H9 (cell line): Measurements from ENCODE around the gene CACNB2. TPM values are rescaled to one million over a fixed set of nuclear protein-coding genes. Genes with fewer than 3 reads are reported as not detected.

ENCODE experiments used
- DNase-seq: peaks from one replicate; pipeline ENCODE4 v3.0.0-alpha.2; 2017
- H2AFZ ChIP-seq: one replicate; pipeline ENCODE4 v1.6.1; 2013; ENCODE audit warnings: mild to moderate bottlenecking, low read length, control low read depth, moderate library complexity
- H2AK5ac ChIP-seq: 2 replicates; pipeline ENCODE4 v1.6.1; 2013; ENCODE audit warnings: low read length, control low read depth, mixed read lengths; ENCODE audit not compliant: insufficient read length
- H2BK120ac ChIP-seq: one replicate; pipeline ENCODE4 v1.6.1; 2013; ENCODE audit warnings: low read depth, mild to moderate bottlenecking, low read length, control low read depth, inconsistent platforms; ENCODE audit not compliant: poor library complexity, severe bottlenecking
- H2BK12ac ChIP-seq: 2 replicates; pipeline ENCODE4 v1.6.1; 2013; ENCODE audit warnings: low read length, control low read depth, mixed read lengths, low read depth; ENCODE audit not compliant: insufficient read length
- H2BK15ac ChIP-seq: 2 replicates; pipeline ENCODE4 v1.6.1; 2013; ENCODE audit warnings: low read depth, low read length, control low read depth
- H2BK20ac ChIP-seq: one replicate; pipeline ENCODE4 v1.6.1; 2013; ENCODE audit warnings: low read depth, mild to moderate bottlenecking, low read length, control low read depth, inconsistent platforms; ENCODE audit not compliant: poor library complexity, severe bottlenecking
- H2BK5ac ChIP-seq: 2 replicates; pipeline ENCODE4 v1.6.1; 2013; ENCODE audit warnings: low read length, control low read depth, mixed read lengths; ENCODE audit not compliant: insufficient read length
- H3K14ac ChIP-seq: 2 replicates; pipeline ENCODE4 v1.6.1; 2013; ENCODE audit warnings: low read length, control low read depth; ENCODE audit not compliant: insufficient read depth
- H3K18ac ChIP-seq: 2 replicates; pipeline ENCODE4 v1.6.1; 2013; ENCODE audit warnings: low read depth, mild to moderate bottlenecking, mixed read lengths, low read length, control low read depth; ENCODE audit not compliant: insufficient read length
- H3K23ac ChIP-seq: 2 replicates; pipeline ENCODE4 v1.6.1; 2013; ENCODE audit warnings: low read length, control low read depth, mixed read lengths, low read depth; ENCODE audit not compliant: insufficient read length
- H3K23me2 ChIP-seq: 2 replicates; pipeline ENCODE4 v1.6.1; 2013; ENCODE audit warnings: low read depth, mild to moderate bottlenecking, mixed read lengths, low read length, control low read depth; ENCODE audit not compliant: insufficient read length, poor library complexity, severe bottlenecking
- H3K27ac ChIP-seq: 2 replicates; pipeline ENCODE4 v1.5.1; 2013; ENCODE audit warnings: low read length, control low read depth, mixed read lengths, low read depth; ENCODE audit not compliant: insufficient read length
- H3K27me3 ChIP-seq: 2 replicates; pipeline ENCODE4 v1.6.1; 2013; ENCODE audit warnings: low read length, control low read depth, inconsistent platforms; ENCODE audit not compliant: insufficient read depth
- H3K4ac ChIP-seq: 2 replicates; pipeline ENCODE4 v1.6.1; 2013; ENCODE audit warnings: low read depth, mild to moderate bottlenecking, control low read depth, inconsistent platforms, low read length, moderate library complexity
- H3K4me1 ChIP-seq: 2 replicates; pipeline ENCODE4 v1.6.1; 2013; ENCODE audit warnings: low read length, control low read depth, inconsistent platforms; ENCODE audit not compliant: insufficient read depth
- H3K4me2 ChIP-seq: 2 replicates; pipeline ENCODE4 v1.6.1; 2013; ENCODE audit warnings: low read length, control low read depth, mixed read lengths; ENCODE audit not compliant: insufficient read length, insufficient read depth
- H3K56ac ChIP-seq: 2 replicates; pipeline ENCODE4 v1.6.1; 2013; ENCODE audit warnings: low read depth, mild to moderate bottlenecking, mixed read lengths, low read length, control low read depth; ENCODE audit not compliant: insufficient read length
- H3K79me1 ChIP-seq: 2 replicates; pipeline ENCODE4 v1.6.1; 2013; ENCODE audit warnings: low read depth, mild to moderate bottlenecking, moderate library complexity, low read length, control low read depth, inconsistent platforms; ENCODE audit not compliant: insufficient read depth, poor library complexity, severe bottlenecking
- H3K79me2 ChIP-seq: 2 replicates; pipeline ENCODE4 v1.6.1; 2013; ENCODE audit warnings: low read length, control low read depth, inconsistent platforms; ENCODE audit not compliant: insufficient read depth
- H3K9ac ChIP-seq: 2 replicates; pipeline ENCODE4 v1.6.1; 2013; ENCODE audit warnings: low read length, control low read depth, mixed read lengths; ENCODE audit not compliant: insufficient read length; ENCODE audit errors: extremely low read depth
- H3K9me3 ChIP-seq: one replicate; pipeline ENCODE4 v1.6.1; 2013; ENCODE audit warnings: low read depth, low read length, inconsistent platforms; ENCODE audit not compliant: control insufficient read depth
- H3T11ph ChIP-seq: one replicate; pipeline ENCODE4 v1.6.1; 2013; ENCODE audit warnings: mild to moderate bottlenecking, low read length, control low read depth, inconsistent platforms
- H4K20me1 ChIP-seq: one replicate; pipeline ENCODE4 v1.6.1; 2013; ENCODE audit not compliant: control insufficient read depth, insufficient read length, insufficient read depth
- H4K5ac ChIP-seq: 2 replicates; pipeline ENCODE4 v1.6.1; 2013; ENCODE audit warnings: low read depth, mild to moderate bottlenecking, mixed read lengths, low read length, control low read depth; ENCODE audit not compliant: insufficient read length
- H4K8ac ChIP-seq: replicated peaks from 2 replicates; pipeline ENCODE4 v1.6.1; 2013; ENCODE audit warnings: low read length, control low read depth, mixed read lengths, low read depth; ENCODE audit not compliant: insufficient read length
- H4K91ac ChIP-seq: 2 replicates; pipeline ENCODE4 v1.6.1; 2013; ENCODE audit warnings: low read depth, mild to moderate bottlenecking, moderate library complexity, mixed read lengths, low read length, control low read depth; ENCODE audit not compliant: insufficient read length
- H3K27ac Mint-ChIP-seq, 3 experiments: 2 replicates in 2 of 3; 3 replicates in 1 of 3; pipeline ENCODE4 v1.8.0; 2020 to 2021; ENCODE audit warnings: mixed read lengths in 3 of 3, mild to moderate bottlenecking in 1 of 3, moderate library complexity in 1 of 3
- H3K27me3 Mint-ChIP-seq: 2 replicates; pipeline ENCODE4 v1.8.0; 2021; ENCODE audit warnings: low read depth, mild to moderate bottlenecking, moderate library complexity, mixed read lengths
- H3K36me3 Mint-ChIP-seq, 3 experiments: 2 replicates in 2 of 3; 3 replicates in 1 of 3; pipeline ENCODE4 v1.8.0; 2020 to 2021; ENCODE audit warnings: low read depth in 3 of 3, mixed read lengths in 3 of 3; ENCODE audit not compliant: insufficient read depth in 1 of 3
- H3K4me1 Mint-ChIP-seq, 2 experiments: 2 replicates each; pipeline ENCODE4 v1.8.0; 2020; ENCODE audit warnings: mixed read lengths in 2 of 2
- H3K4me3 Mint-ChIP-seq, 2 experiments: 2 replicates in 1 of 2; 3 replicates in 1 of 2; pipeline ENCODE4 v1.8.0; 2020 to 2021; ENCODE audit warnings: mild to moderate bottlenecking in 2 of 2, mixed read lengths in 2 of 2, moderate library complexity in 1 of 2
- H3K9me3 Mint-ChIP-seq, 2 experiments: 2 replicates in 1 of 2; 3 replicates in 1 of 2; pipeline ENCODE4 v1.8.0; 2020; ENCODE audit warnings: mild to moderate bottlenecking in 2 of 2, mixed read lengths in 2 of 2, moderate library complexity in 1 of 2
- WGBS: extraction: QIAGEN DNeasy Blood & Tissue Kit; methylation state at CpG from one replicate; pipeline ENCODE4 v1.1.7; 2013; ENCODE audit warnings: missing lambda C conversion rate, low lambda C conversion rate, mixed read lengths; ENCODE audit not compliant: insufficient read length; ENCODE audit errors: extremely low coverage; 5-methylcytosine and 5-hydroxymethylcytosine counted together
- total RNA-seq: library from RNA; stranded (reverse); gene quantifications from 2 replicates; pipeline ENCODE4 v1.2.1, GENCODE V29; 2021
- TF ChIP-seq, protein P1 (sequence below): fragments of 200-600 bp; sonication (generic); conservative IDR thresholded peaks from 3 replicates; pipeline ENCODE4 v1.8.0; 2021; ENCODE audit warnings: antibody characterized with exemption, mild to moderate bottlenecking

The CACNB2 gene
- total RNA-seq, 1 experiment from 2014 or later, result 2.6 TPM

DNA sequence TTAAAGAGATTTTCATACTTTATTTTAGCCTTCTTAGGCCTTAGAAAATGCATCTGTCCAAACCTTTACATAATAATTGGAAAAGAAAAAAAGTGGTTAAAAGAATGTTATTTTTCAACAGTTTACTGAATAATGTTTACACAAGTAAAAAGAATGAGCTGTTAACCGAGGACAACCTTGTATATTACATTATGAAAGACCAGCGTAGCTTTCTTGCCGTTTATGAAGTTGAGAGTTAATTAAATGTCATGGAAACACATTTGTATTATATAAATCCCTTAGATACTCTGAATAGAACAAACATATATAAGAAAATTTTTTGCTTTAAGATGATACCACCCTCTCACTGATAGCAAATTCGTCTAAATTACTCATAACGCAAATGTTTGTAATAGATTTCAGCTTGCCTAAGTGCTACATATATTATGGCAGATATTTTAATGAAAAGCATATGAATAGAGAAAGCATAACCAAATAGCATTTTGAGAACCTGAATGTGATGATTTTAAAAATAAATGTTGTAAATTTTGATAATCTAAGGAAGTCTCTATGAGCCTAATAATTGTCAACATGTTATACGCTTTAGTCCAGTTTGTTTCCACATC lies 9.1 kb downstream of the CACNB2 start:
- no peak overlapping the region for H3K27ac Mint-ChIP-seq
- Histone ChIP-seq H2BK12ac (no peak overlapping the region), H4K8ac (no peak overlapping the region), H3K27me3 (no peaks in the 10 kb centered on the region), H2BK120ac (no peak overlapping the region), H4K5ac (no peak overlapping the region), H3K18ac (no peak overlapping the region), H3K79me1 (no peaks in the 10 kb centered on the region), H4K91ac (no peak overlapping the region), H2BK5ac (no peak overlapping the region), H3K23me2 (no peaks in the 10 kb centered on the region), H2BK15ac (no peak overlapping the region), H3K23ac (no peak overlapping the region), H3K27ac (no peak overlapping the region), H3K9ac (no peak overlapping the region), H3T11ph (no peak overlapping the region), H3K4ac (no peak overlapping the region), H3K14ac (no peak overlapping the region), H3K79me2 (no peaks in the 10 kb centered on the region), H3K56ac (no peak overlapping the region), H3K4me2 (no peak overlapping the region), H2BK20ac (no peak overlapping the region), H3K9me3 (no peaks in the 10 kb centered on the region), H2AFZ (no peak overlapping the region), H4K20me1 (no peaks in the 10 kb centered on the region), H2AK5ac (no peak overlapping the region), H3K4me1 (no peaks in the 10 kb centered on the region)
- TF ChIP-seq, protein P1, sequence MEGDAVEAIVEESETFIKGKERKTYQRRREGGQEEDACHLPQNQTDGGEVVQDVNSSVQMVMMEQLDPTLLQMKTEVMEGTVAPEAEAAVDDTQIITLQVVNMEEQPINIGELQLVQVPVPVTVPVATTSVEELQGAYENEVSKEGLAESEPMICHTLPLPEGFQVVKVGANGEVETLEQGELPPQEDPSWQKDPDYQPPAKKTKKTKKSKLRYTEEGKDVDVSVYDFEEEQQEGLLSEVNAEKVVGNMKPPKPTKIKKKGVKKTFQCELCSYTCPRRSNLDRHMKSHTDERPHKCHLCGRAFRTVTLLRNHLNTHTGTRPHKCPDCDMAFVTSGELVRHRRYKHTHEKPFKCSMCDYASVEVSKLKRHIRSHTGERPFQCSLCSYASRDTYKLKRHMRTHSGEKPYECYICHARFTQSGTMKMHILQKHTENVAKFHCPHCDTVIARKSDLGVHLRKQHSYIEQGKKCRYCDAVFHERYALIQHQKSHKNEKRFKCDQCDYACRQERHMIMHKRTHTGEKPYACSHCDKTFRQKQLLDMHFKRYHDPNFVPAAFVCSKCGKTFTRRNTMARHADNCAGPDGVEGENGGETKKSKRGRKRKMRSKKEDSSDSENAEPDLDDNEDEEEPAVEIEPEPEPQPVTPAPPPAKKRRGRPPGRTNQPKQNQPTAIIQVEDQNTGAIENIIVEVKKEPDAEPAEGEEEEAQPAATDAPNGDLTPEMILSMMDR, result no peak
- DNase-seq, result no peak
- H3K4me1 Mint-ChIP-seq, result peaks cover 0 to 11% of the 10 kb centered on the region in 2 experiments; a peak in 3 of 4 replicates
- H3K9me3 Mint-ChIP-seq, result no peaks in the 10 kb centered on the region
- H3K27me3 Mint-ChIP-seq, result no peaks in the 10 kb centered on the region
- WGBS, result no CpG with 5 or more reads among the region's 6 CpGs
- no peaks in the 10 kb centered on the region; a peak in 1 of 7 replicates for H3K36me3 Mint-ChIP-seq
- H3K4me3 Mint-ChIP-seq, result no peak overlapping the region
